ENCODE data around the gene FXN.
"Not testable (repeated sequence)": the region's sequence is repeated elsewhere in the genome, so short reads cannot be mapped to it uniquely, and the experiment has no call there.

The FXN gene

GRCh38 chr9:69027355-69028097 is 8.0 kb upstream of the FXN start:
- DNase-seq (ENCODE audit: low read depth in 2 of 2), result peak in 1 of 2 donors; percentile 12

GRCh38 chr9:69028754-69029153 is 6.8 kb upstream of the FXN start:
- DNase-seq (ENCODE audit: low read depth in 2 of 2), result no peak

- DNase-seq (ENCODE audit: low read depth in 2 of 2), result no peak
Measured at GRCh38 chr9:69029535-69029934, 6.0 kb upstream of the FXN start.

GRCh38 chr9:69030851-69031645 is 4.5 kb upstream of the FXN start:
- DNase-seq (ENCODE audit: low read depth in 2 of 2), result no peak

GRCh38 chr9:69034071-69034470 is 1.5 kb upstream of the FXN start:
- DNase-seq (ENCODE audit: low read depth in 2 of 2), result no peak

GRCh38 chr9:69036309-69036708 is 757 bp downstream of the FXN start:
- no peak for DNase-seq (ENCODE audit: low read depth in 2 of 2)

- DNase-seq (ENCODE audit: low read depth in 2 of 2), result no peak
Measured at GRCh38 chr9:69036799-69037198, 1.2 kb downstream of the FXN start.

GRCh38 chr9:69040646-69041045 is 5.1 kb downstream of the FXN start:
- no peak for DNase-seq (ENCODE audit: low read depth in 2 of 2)

- DNase-seq (ENCODE audit: low read depth in 2 of 2), result no peak
Measured at GRCh38 chr9:69044240-69045219, 9.0 kb downstream of the FXN start.

GRCh38 chr9:69045821-69046220 is 10.3 kb downstream of the FXN start:
- DNase-seq (ENCODE audit: low read depth in 2 of 2), result no peak

- DNase-seq (ENCODE audit: low read depth in 2 of 2), result no peak
Measured at GRCh38 chr9:69046723-69047122, 11.2 kb downstream of the FXN start.

- no peak for DNase-seq (ENCODE audit: low read depth in 2 of 2)
Measured at GRCh38 chr9:69047371-69047770, 11.8 kb downstream of the FXN start.

- no peak for DNase-seq (ENCODE audit: low read depth in 2 of 2)
Measured at GRCh38 chr9:69049094-69049493, 13.5 kb downstream of the FXN start.

- DNase-seq (ENCODE audit: low read depth in 2 of 2), result not testable (repeated sequence)
Measured at GRCh38 chr9:69050936-69051335, 15.4 kb downstream of the FXN start.

GRCh38 chr9:69054989-69055388 is 19.4 kb downstream of the FXN start:
- no peak for DNase-seq (ENCODE audit: low read depth in 2 of 2)

- no peak for DNase-seq (ENCODE audit: low read depth in 2 of 2)
Measured at GRCh38 chr9:69056191-69056815, 20.8 kb downstream of the FXN start.

- DNase-seq (ENCODE audit: low read depth in 2 of 2), result no peak
Measured at GRCh38 chr9:69058101-69058500, 22.5 kb downstream of the FXN start.

GRCh38 chr9:69060766-69061165 is 25.2 kb downstream of the FXN start:
- no peak for DNase-seq (ENCODE audit: low read depth in 2 of 2)

GRCh38 chr9:69062195-69062594 is 26.6 kb downstream of the FXN start:
- no peak for DNase-seq (ENCODE audit: low read depth in 2 of 2)

- DNase-seq (ENCODE audit: low read depth in 2 of 2), result no peak
Measured at GRCh38 chr9:69063839-69064238, 28.3 kb downstream of the FXN start.

- DNase-seq (ENCODE audit: low read depth in 2 of 2), result no peak
Measured at GRCh38 chr9:69065660-69066059, 30.1 kb downstream of the FXN start.

- DNase-seq (ENCODE audit: low read depth in 2 of 2), result no peak
Measured at GRCh38 chr9:69066955-69067354, 31.4 kb downstream of the FXN start.
